IMR-90 (cell line): ENCODE results near the gene FDPS. TPM values are rescaled to one million over a fixed set of nuclear protein-coding genes. Genes with fewer than 3 reads are reported as not detected.

Source experiments
- ATAC-seq: fragments of 200-7000 bp; cut with Tn5 transposase; 2 replicates; pipeline ENCODE4 v1.9.1; 2020; ENCODE audit warnings: low read depth, mild to moderate bottlenecking, moderate library complexity
- BruUV-seq: library from RNA; stranded (reverse); fragments of 400-500 nt; replicated peaks from 2 replicates; lab custom pipeline; 2021; lab: Mats Ljungman, UMichigan
- CTCF ChIA-PET: fragments of 300-600 bp; formaldehyde crosslinking; extraction: SDS; loops from one replicate; lab custom pipeline; 2021; ENCODE audit warnings: antibody characterized with exemption; lab: Yijun Ruan, JAX
- POLR2A ChIA-PET: fragments of 300-600 bp; sonication (Branson Sonifier 250); formaldehyde crosslinking; loops from one replicate; lab custom pipeline; 2022; ENCODE audit warnings: antibody characterized with exemption; ENCODE audit not compliant: unreplicated experiment; lab: Charles Lee
- DNase-seq: peaks from one replicate; pipeline ENCODE4 v3.0.0; 2013
- H2AFZ ChIP-seq: replicated peaks from 2 replicates; pipeline ENCODE3; 2013; ENCODE audit warnings: low read length, mild to moderate bottlenecking; ENCODE audit not compliant: poor library complexity
- H2AK5ac ChIP-seq: 2 replicates; pipeline ENCODE4 v1.6.1; 2013; ENCODE audit warnings: low read depth, low read length, inconsistent platforms
- H2AK9ac ChIP-seq: replicated peaks from 2 replicates; pipeline ENCODE3; 2013; ENCODE audit warnings: mild to moderate bottlenecking, low read depth, low read length, moderate library complexity; ENCODE audit not compliant: poor library complexity
- H2BK120ac ChIP-seq: 2 replicates; pipeline ENCODE4 v1.6.1; 2013; ENCODE audit warnings: low read depth, low read length, inconsistent platforms
- H2BK15ac ChIP-seq: 3 replicates; pipeline ENCODE4 v1.6.1; 2013; ENCODE audit warnings: low read depth, low read length, inconsistent platforms
- H2BK20ac ChIP-seq: 2 replicates; pipeline ENCODE4 v1.6.1; 2013; ENCODE audit warnings: low read depth, mild to moderate bottlenecking, inconsistent platforms, low read length, moderate library complexity
- H2BK5ac ChIP-seq: 2 replicates; pipeline ENCODE4 v1.6.1; 2013; ENCODE audit warnings: mild to moderate bottlenecking, low read depth, low read length, inconsistent platforms; ENCODE audit not compliant: poor library complexity, severe bottlenecking
- H3K14ac ChIP-seq: replicated peaks from 2 replicates; pipeline ENCODE4 v1.6.1; 2013; ENCODE audit warnings: low read depth, low read length, inconsistent platforms
- H3K18ac ChIP-seq: 2 replicates; pipeline ENCODE4 v1.6.1; 2013; ENCODE audit warnings: low read depth, low read length, control low read depth
- H3K23ac ChIP-seq: 2 replicates; pipeline ENCODE4 v1.6.1; 2013; ENCODE audit warnings: low read depth, low read length, inconsistent platforms
- H3K27ac ChIP-seq: 2 replicates; pipeline ENCODE4 v1.5.1; 2013; ENCODE audit warnings: mild to moderate bottlenecking, control low read depth, low read length; ENCODE audit not compliant: insufficient read depth
- H3K27me3 ChIP-seq: 2 replicates; pipeline ENCODE4 v1.6.1; 2013; ENCODE audit warnings: low read length; ENCODE audit not compliant: control insufficient read depth, insufficient read depth
- H3K36me3 ChIP-seq: 2 replicates; pipeline ENCODE4 v1.6.1; 2013; ENCODE audit warnings: low read length, mixed read lengths; ENCODE audit not compliant: control insufficient read depth, insufficient read depth
- H3K4ac ChIP-seq: 2 replicates; pipeline ENCODE4 v1.6.1; 2013; ENCODE audit warnings: low read depth, low read length, inconsistent platforms
- H3K4me1 ChIP-seq: 2 replicates; pipeline ENCODE4 v1.6.1; 2013; ENCODE audit warnings: low read length, mixed read lengths; ENCODE audit not compliant: control insufficient read depth, insufficient read depth
- H3K4me2 ChIP-seq: 2 replicates; pipeline ENCODE4 v1.6.1; 2013; ENCODE audit warnings: low read depth, mild to moderate bottlenecking, control low read depth, low read length, moderate library complexity
- H3K4me3 ChIP-seq: 2 replicates; pipeline ENCODE4 v1.5.1; 2013; ENCODE audit warnings: low read depth, mild to moderate bottlenecking, control low read depth, low read length, moderate library complexity; ENCODE audit not compliant: insufficient read depth
- H3K56ac ChIP-seq: 2 replicates; pipeline ENCODE4 v1.6.1; 2013; ENCODE audit warnings: low read length, inconsistent platforms; ENCODE audit not compliant: insufficient read depth; ENCODE audit errors: extremely low read depth
- H3K79me1 ChIP-seq, 2 experiments: 2 replicates each; pipeline ENCODE4 v1.6.1; 2013; ENCODE audit warnings: low read length in 2 of 2, inconsistent platforms in 1 of 2, low read depth in 1 of 2
- H3K9ac ChIP-seq: 2 replicates; pipeline ENCODE4 v1.6.1; 2013; ENCODE audit warnings: low read depth, low read length, control low read depth
- H3K9me1 ChIP-seq: 2 replicates; pipeline ENCODE4 v1.6.1; 2013; ENCODE audit warnings: low read length, inconsistent platforms; ENCODE audit not compliant: insufficient read depth
- H3K9me3 ChIP-seq: 2 replicates; pipeline ENCODE4 v1.6.1; 2013; ENCODE audit warnings: low read length; ENCODE audit not compliant: control insufficient read depth, insufficient read depth
- H4K20me1 ChIP-seq: 2 replicates; pipeline ENCODE4 v1.6.1; 2013; ENCODE audit warnings: low read length, inconsistent platforms; ENCODE audit not compliant: insufficient read depth
- H4K5ac ChIP-seq: 2 replicates; pipeline ENCODE4 v1.6.1; 2013; ENCODE audit warnings: mild to moderate bottlenecking, low read depth, low read length, control low read depth
- H4K8ac ChIP-seq, 2 experiments: 2 replicates each; pipeline ENCODE4 v1.6.1; 2013; ENCODE audit warnings: low read depth in 2 of 2, low read length in 2 of 2, control low read depth in 1 of 2, inconsistent platforms in 1 of 2
- H4K91ac ChIP-seq: 2 replicates; pipeline ENCODE4 v1.6.1; 2013; ENCODE audit warnings: low read depth, low read length, inconsistent platforms; ENCODE audit not compliant: insufficient read depth
- BHLHE40 ChIP-seq: fragments of 150-350 bp; IDR thresholded peaks from 2 replicates; pipeline ENCODE4 v1.6.1; 2016; ENCODE audit warnings: mild to moderate bottlenecking, low read depth, low read length
- CEBPB ChIP-seq: IDR thresholded peaks from 2 replicates; pipeline ENCODE4 v1.6.1; 2012; ENCODE audit warnings: low read depth, low read length, improper control_type of control experiment
- ELK1 ChIP-seq: fragments of 150-350 bp; IDR thresholded peaks from 2 replicates; pipeline ENCODE4 v1.6.1; 2016; ENCODE audit warnings: low read depth, mild to moderate bottlenecking, low read length, moderate library complexity, borderline replicate concordance
- FOS ChIP-seq: fragments of 150-350 bp; IDR thresholded peaks from 2 replicates; pipeline ENCODE4 v1.6.1; 2016; ENCODE audit warnings: low read depth, low read length
- MAFK ChIP-seq: IDR thresholded peaks from 2 replicates; pipeline ENCODE4 v1.6.1; 2012; ENCODE audit warnings: low read depth, low read length, improper control_type of control experiment
- MAZ ChIP-seq: IDR thresholded peaks from 2 replicates; pipeline ENCODE4 v1.6.1; 2012; ENCODE audit warnings: low read depth, mild to moderate bottlenecking, low read length, improper control_type of control experiment, moderate library complexity, borderline replicate concordance
- MXI1 ChIP-seq: IDR thresholded peaks from 2 replicates; pipeline ENCODE4 v1.6.1; 2012; ENCODE audit warnings: low read depth, mild to moderate bottlenecking, low read length, moderate library complexity, borderline replicate concordance
- NFE2L2 ChIP-seq: fragments of 150-350 bp; IDR thresholded peaks from 2 replicates; pipeline ENCODE4 v1.6.1; 2016; ENCODE audit warnings: low read depth, mild to moderate bottlenecking, low read length
- POLR2A ChIP-seq: IDR thresholded peaks from 2 replicates; pipeline ENCODE4 v1.6.1; 2012; ENCODE audit warnings: mild to moderate bottlenecking, low read depth, low read length
- RAD21 ChIP-seq: IDR thresholded peaks from 2 replicates; pipeline ENCODE4 v1.6.1; 2012; ENCODE audit warnings: low read length, improper control_type of control experiment
- RFX5 ChIP-seq: IDR thresholded peaks from 2 replicates; pipeline ENCODE4 v1.8.0; 2012; ENCODE audit warnings: low read depth, mild to moderate bottlenecking, low read length, moderate library complexity
- SMC3 ChIP-seq: fragments of 150-350 bp; IDR thresholded peaks from 2 replicates; pipeline ENCODE4 v1.6.1; 2016; ENCODE audit warnings: low read depth, mild to moderate bottlenecking, antibody characterized with exemption, low read length, moderate library complexity
- WGBS, 2 experiments: methylation state at CpG; one replicate each; pipeline versions ENCODE4 v1.1.5 to v1.1.7; 2013; ENCODE audit warnings: missing lambda C conversion rate in 2 of 2; ENCODE audit not compliant: insufficient read length in 1 of 2; ENCODE audit errors: extremely low coverage in 2 of 2; 5-methylcytosine and 5-hydroxymethylcytosine counted together
- dilution Hi-C: fragments of 300-500 bp; cut with HindIII; formaldehyde crosslinking; loops from one replicate; pipeline ENCODE4 v1.14.3; 2018; ENCODE audit warnings: low sequenced_read_pairs; ENCODE audit not compliant: unreplicated experiment
- in situ Hi-C: fragments of 300-500 bp; cut with MboI; formaldehyde crosslinking; loops from 3 replicates; pipeline ENCODE4 v1.14.3; 2019; ENCODE audit warnings: low sequenced_read_pairs, inconsistent platforms, mixed read lengths
- intact Hi-C: fragments of 100-400 bp; cut with micrococcal nuclease; formaldehyde crosslinking; loops from 2 replicates; pipeline ENCODE4 v1.10.0; 2022
- polyA plus RNA-seq, 3 experiments: library from polyadenylated mRNA; depleted of rRNA; stranded (reverse); fragments of >200 nt; gene quantifications; 2 replicates each; pipeline ENCODE4 v1.2.3, GENCODE V29; 2012; ENCODE audit warnings: low replicate concordance in 1 of 3
- total RNA-seq: library from RNA; depleted of rRNA; stranded (reverse); fragments of >200 nt; gene quantifications from 2 replicates; pipeline ENCODE4 v1.2.3, GENCODE V29; 2012
- TF ChIP-seq, protein P1 (sequence below): fragments of 150-350 bp; IDR thresholded peaks from 2 replicates; pipeline ENCODE4 v1.6.1; 2017; ENCODE audit warnings: mild to moderate bottlenecking, antibody characterized with exemption, low read length, low read depth
- TF ChIP-seq, protein P2 (sequence below): conservative IDR thresholded peaks from 2 replicates; pipeline ENCODE4 v1.5.1; 2012; ENCODE audit warnings: mild to moderate bottlenecking, low read depth, low read length, improper control_type of control experiment

Gene FDPS
- total and polyA plus RNA-seq, 2 of the 4 experiments (the other 2 are of a cell fraction): 183 to 191 TPM

DNA sequence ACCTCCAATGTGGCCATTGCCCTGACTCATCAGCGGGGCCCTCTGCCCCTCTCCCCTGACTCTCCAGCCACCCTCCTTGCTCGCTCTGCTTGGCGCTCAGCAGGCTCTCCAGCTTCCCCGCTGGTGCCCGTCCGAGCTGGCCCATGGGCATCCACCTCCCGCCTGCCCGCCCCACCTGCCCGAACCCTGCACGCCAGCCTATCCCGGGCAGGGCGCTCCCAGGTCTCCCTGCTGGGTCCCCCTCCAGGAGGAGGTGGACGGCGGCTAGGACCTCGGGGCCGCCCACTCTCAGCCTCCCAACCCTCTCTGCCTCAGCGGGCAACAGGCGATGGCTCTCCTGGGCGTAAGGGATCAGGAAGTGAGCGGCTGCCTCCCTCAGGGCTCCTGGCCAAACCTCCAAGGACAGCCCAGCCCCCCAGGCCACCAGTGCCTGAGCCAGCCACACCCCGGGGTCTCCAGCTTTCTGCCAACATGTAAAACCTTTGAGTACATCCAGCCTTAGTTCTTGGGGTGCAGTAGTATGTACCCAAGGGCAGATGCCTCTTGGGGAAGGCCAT lies 20.6 kb upstream of the FDPS start:
- Histone ChIP-seq H3K4ac (no peak overlapping the region), H4K8ac (no peak overlapping the region), H3K4me3 (no peak overlapping the region), H2BK15ac (no peak overlapping the region), H3K56ac (no peak overlapping the region), H3K14ac (no peak overlapping the region), H3K4me1 (no peaks in the 10 kb centered on the region), H4K20me1 (no peaks in the 10 kb centered on the region), H3K36me3 (no peaks in the 10 kb centered on the region), H2BK5ac (no peak overlapping the region), H3K4me2 (no peak overlapping the region), H3K27ac (no peak overlapping the region), H3K79me1 (no peaks in the 10 kb centered on the region), H3K23ac (no peak overlapping the region), H3K9ac (no peak overlapping the region), H3K9me1 (0 out of 2 replicates have a peak, but pooled peaks cover 3% of the 10 kb centered on the region), H2BK20ac (no peak overlapping the region), H2AFZ (no peak overlapping the region), H2AK9ac (no peak overlapping the region), H3K18ac (no peak overlapping the region), H4K5ac (no peak overlapping the region), H2AK5ac (no peak overlapping the region), H4K91ac (no peak overlapping the region), H2BK120ac (no peak overlapping the region), H3K27me3 (peaks cover 15% of the 10 kb centered on the region), H3K9me3 (no peaks in the 10 kb centered on the region)
- no peak for DNase-seq
- TF ChIP-seq MAFK: no peak
- no peak for TF ChIP-seq POLR2A
- no peak for TF ChIP-seq MAZ
- no peak for TF ChIP-seq FOS
- TF ChIP-seq CEBPB: no peak
- no peak for TF ChIP-seq RAD21
- TF ChIP-seq ELK1: no peak
- TF ChIP-seq SMC3: no peak
- no peak for TF ChIP-seq BHLHE40
- TF ChIP-seq NFE2L2: no peak
- no peak for TF ChIP-seq RFX5
- TF ChIP-seq MXI1: no peak
- TF ChIP-seq, protein P1, sequence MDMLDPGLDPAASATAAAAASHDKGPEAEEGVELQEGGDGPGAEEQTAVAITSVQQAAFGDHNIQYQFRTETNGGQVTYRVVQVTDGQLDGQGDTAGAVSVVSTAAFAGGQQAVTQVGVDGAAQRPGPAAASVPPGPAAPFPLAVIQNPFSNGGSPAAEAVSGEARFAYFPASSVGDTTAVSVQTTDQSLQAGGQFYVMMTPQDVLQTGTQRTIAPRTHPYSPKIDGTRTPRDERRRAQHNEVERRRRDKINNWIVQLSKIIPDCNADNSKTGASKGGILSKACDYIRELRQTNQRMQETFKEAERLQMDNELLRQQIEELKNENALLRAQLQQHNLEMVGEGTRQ: no peak
- TF ChIP-seq, protein P2, sequence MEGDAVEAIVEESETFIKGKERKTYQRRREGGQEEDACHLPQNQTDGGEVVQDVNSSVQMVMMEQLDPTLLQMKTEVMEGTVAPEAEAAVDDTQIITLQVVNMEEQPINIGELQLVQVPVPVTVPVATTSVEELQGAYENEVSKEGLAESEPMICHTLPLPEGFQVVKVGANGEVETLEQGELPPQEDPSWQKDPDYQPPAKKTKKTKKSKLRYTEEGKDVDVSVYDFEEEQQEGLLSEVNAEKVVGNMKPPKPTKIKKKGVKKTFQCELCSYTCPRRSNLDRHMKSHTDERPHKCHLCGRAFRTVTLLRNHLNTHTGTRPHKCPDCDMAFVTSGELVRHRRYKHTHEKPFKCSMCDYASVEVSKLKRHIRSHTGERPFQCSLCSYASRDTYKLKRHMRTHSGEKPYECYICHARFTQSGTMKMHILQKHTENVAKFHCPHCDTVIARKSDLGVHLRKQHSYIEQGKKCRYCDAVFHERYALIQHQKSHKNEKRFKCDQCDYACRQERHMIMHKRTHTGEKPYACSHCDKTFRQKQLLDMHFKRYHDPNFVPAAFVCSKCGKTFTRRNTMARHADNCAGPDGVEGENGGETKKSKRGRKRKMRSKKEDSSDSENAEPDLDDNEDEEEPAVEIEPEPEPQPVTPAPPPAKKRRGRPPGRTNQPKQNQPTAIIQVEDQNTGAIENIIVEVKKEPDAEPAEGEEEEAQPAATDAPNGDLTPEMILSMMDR: no peak
- CTCF ChIA-PET: no interaction called here
- dilution Hi-C loops (no loop called here), intact Hi-C loops (no loop called here), in situ Hi-C loops (no loop called here)
- no TSS peak for BruUV-seq
- ATAC-seq: no peak
- 96% methylated on average over 7 of the region's 21 CpGs; no CpG with 5 or more reads in 1 of the 2 experiments for WGBS, 2 experiments
- POLR2A ChIA-PET: no interaction called here
